ENCODE measurements around the gene SLC66A2. TPM values are rescaled to one million over a fixed set of nuclear protein-coding genes. Genes with fewer than 3 reads are reported as not detected.

Gene SLC66A2
- total RNA-seq, 4 donors from 2014 or later = 93.5 to 193 (median 100) TPM

- no peaks in the 10 kb centered on the region for H3K9me3 ChIP-seq
- DNase-seq = peak; percentile 83 to 86
- H3K4me1 ChIP-seq = peaks cover 21 to 46% of the 10 kb centered on the region in 2 donors
- H3K27ac ChIP-seq = peak within 1 kb of the TSS; percentile 73 to 86 (median 81)
- TF ChIP-seq, protein P1, sequence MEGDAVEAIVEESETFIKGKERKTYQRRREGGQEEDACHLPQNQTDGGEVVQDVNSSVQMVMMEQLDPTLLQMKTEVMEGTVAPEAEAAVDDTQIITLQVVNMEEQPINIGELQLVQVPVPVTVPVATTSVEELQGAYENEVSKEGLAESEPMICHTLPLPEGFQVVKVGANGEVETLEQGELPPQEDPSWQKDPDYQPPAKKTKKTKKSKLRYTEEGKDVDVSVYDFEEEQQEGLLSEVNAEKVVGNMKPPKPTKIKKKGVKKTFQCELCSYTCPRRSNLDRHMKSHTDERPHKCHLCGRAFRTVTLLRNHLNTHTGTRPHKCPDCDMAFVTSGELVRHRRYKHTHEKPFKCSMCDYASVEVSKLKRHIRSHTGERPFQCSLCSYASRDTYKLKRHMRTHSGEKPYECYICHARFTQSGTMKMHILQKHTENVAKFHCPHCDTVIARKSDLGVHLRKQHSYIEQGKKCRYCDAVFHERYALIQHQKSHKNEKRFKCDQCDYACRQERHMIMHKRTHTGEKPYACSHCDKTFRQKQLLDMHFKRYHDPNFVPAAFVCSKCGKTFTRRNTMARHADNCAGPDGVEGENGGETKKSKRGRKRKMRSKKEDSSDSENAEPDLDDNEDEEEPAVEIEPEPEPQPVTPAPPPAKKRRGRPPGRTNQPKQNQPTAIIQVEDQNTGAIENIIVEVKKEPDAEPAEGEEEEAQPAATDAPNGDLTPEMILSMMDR (IDR thresholded peaks at IDR 0.05) = peak in 3 of 6 experiments; percentile 34 to 62 (median 56)
- TF ChIP-seq POLR2A (IDR thresholded peaks at IDR 0.05) = peak in 1 of 2 donors; percentile 86
- intact Hi-C loops (cut with DNase I) = no loop called here
- H3K36me3 ChIP-seq = no peaks in the 10 kb centered on the region
- H3K4me3 ChIP-seq (replicated peaks in 1 of 3) = peak within 1 kb of the TSS; percentile 63 to 70 (median 69)
- no peaks in the 10 kb centered on the region for H3K27me3 ChIP-seq
- WGBS, 2 donors = 0 to 2% methylated on average over 3 to 10 of the region's 73 CpGs
These were observed 13.1 kb upstream of the SLC66A2 start, which contains the start of gene HSBP1L1 for GRCh38 chr18:79964330-79965118. Gene HSBP1L1, plus strand, starts transcription at chr18:79964643. Its CDS starts 93 bp downstream, at chr18:79964736.

- DNase-seq = no peak
- Histone ChIP-seq H3K27ac (peak overlapping the region; percentile 39 to 86 (median 81)), H3K36me3 (no peaks in the 10 kb centered on the region), H3K4me3 (replicated peaks in 1 of 3) (peak overlapping the region in 2 of 3 donors; percentile 63 to 70), H3K9me3 (no peaks in the 10 kb centered on the region), H3K4me1 (peaks cover 21 to 46% of the 10 kb centered on the region in 2 donors), H3K27me3 (no peaks in the 10 kb centered on the region)
- intact Hi-C loops (cut with DNase I) = no loop called here
- TF ChIP-seq, protein P1 (IDR thresholded peaks at IDR 0.05) = no peak
- no peak for TF ChIP-seq POLR2A (IDR thresholded peaks at IDR 0.05)
- 87 to 88% methylated on average over 22 to 29 of the region's 30 CpGs for WGBS, 2 donors
These were observed 12.3 kb upstream of the SLC66A2 start for GRCh38 chr18:79963658-79964329.

DNA sequence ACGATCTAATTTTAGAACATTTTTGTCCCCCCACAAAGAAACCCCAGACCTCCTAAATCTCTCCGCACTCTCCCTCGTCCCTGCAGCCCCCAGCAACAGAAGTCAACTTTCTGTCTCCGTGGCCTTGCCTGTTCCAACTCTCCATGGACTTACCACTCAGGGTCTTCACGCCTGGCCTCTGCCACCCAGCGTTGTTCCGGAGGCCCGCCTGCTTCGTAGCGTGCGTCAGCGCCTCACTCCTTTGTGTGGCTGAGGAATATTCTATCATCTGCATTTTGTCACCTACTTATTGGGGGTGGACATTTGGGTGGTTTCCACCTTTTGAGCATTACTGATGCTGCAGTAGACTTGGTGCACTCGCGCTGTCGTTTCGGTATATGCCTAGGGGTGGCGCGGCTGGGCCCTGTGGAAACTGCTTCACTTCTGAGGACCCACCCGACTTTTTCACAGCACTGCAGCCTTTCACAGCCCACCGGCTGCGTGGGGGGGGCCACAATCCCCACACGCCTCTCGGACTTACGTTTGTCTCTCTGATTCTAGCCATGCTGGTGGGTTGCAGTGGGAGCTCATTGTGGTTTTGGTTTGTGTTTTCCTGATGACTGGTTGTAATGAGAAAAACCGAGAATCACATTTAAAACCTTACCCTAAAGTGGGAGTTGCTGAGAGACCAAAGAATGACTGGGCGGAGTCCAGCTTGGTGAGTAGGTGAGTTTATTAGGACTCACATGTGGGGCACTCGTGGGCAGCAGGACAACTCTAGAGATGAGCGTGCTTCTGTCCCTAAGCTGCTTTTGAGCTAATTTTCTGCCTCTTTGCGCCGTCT, 11.6 kb upstream of the SLC66A2 start:
- DNase-seq = no peak
- 85 to 91% methylated on average over 24 to 29 of the region's 30 CpGs for WGBS, 2 donors
- no peak for TF ChIP-seq POLR2A (IDR thresholded peaks at IDR 0.05)
- TF ChIP-seq, protein P1 (IDR thresholded peaks at IDR 0.05) = no peak
- Histone ChIP-seq H3K27ac (peak overlapping the region in 2 of 3 donors; percentile 73 to 75), H3K36me3 (no peaks in the 10 kb centered on the region), H3K4me1 (peaks cover 21 to 46% of the 10 kb centered on the region in 2 donors), H3K4me3 (replicated peaks in 1 of 3) (no peak overlapping the region), H3K9me3 (no peaks in the 10 kb centered on the region), H3K27me3 (no peaks in the 10 kb centered on the region)
- intact Hi-C loops (cut with DNase I) = no loop called here

DNA sequence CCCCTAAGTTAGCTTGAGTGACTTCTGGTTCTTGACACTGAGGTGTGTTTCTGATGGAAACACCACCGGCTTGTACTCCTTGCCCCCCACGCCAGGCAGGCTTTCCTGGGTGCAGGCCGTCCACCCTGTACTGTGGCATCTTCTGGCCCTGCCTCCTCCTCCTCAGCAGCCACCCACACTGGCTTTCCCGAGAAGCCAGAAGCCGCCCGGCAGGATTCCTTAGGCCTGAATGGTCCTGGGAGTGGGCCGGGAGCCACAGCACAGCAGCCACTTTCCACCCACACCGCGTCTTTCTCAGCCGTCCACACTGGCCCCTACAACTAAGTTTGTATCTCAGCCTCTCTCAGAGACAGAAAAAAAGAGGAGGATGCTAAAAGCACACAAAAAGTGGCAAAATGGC, 10.9 kb upstream of the SLC66A2 start:
- WGBS, 2 donors = 22 to 43% methylated on average over 10 of the region's 10 CpGs
- intact Hi-C loops (cut with DNase I) = no loop called here
- no peak overlapping the region for H3K4me3 ChIP-seq (replicated peaks in 1 of 3)
- H3K4me1 ChIP-seq = peaks cover 21 to 46% of the 10 kb centered on the region in 2 donors
- no peaks in the 10 kb centered on the region for H3K27me3 ChIP-seq
- H3K9me3 ChIP-seq = no peaks in the 10 kb centered on the region
- H3K27ac ChIP-seq = peak overlapping the region in 2 of 3 donors; percentile 73 to 75
- peak in 1 of 2 donors; percentile 31 for TF ChIP-seq POLR2A (IDR thresholded peaks at IDR 0.05)
- TF ChIP-seq, protein P1 (IDR thresholded peaks at IDR 0.05) = no peak
- DNase-seq = peak; percentile 85 to 87
- H3K36me3 ChIP-seq = no peaks in the 10 kb centered on the region
